ACC112 (cell line): Measurements from ENCODE around the gene LMF2.

Experiments
- H2AFZ ChIP-seq: fragments of 200-600 bp; sonication (generic); one replicate; pipeline ENCODE4 v1.6.0; 2017; ENCODE audit warnings: antibody characterized with exemption, low read length; ENCODE audit not compliant: unreplicated experiment
- H3K27ac ChIP-seq: fragments of 200-600 bp; sonication (generic); 2 replicates; pipeline ENCODE4 v1.5.1; 2014; ENCODE audit warnings: low read depth, mild to moderate bottlenecking, antibody characterized with exemption, low read length, moderate library complexity
- H3K27me3 ChIP-seq: fragments of 200-600 bp; sonication (generic); 2 replicates; pipeline ENCODE4 v1.6.1; 2014; ENCODE audit warnings: mild to moderate bottlenecking, antibody characterized with exemption, low read length, moderate library complexity, mixed read lengths; ENCODE audit not compliant: insufficient read depth
- H3K36me3 ChIP-seq: fragments of 200-600 bp; sonication (generic); 2 replicates; pipeline ENCODE4 v1.6.1; 2016; ENCODE audit warnings: mild to moderate bottlenecking, antibody characterized with exemption, low read length, moderate library complexity, mixed read lengths; ENCODE audit not compliant: insufficient read depth
- H3K4me1 ChIP-seq: fragments of 200-600 bp; sonication (generic); one replicate; pipeline ENCODE4 v1.6.1; 2016; ENCODE audit warnings: low read length, mixed read lengths; ENCODE audit not compliant: insufficient read depth, unreplicated experiment, control insufficient read depth
- H3K4me3 ChIP-seq: fragments of 200-600 bp; sonication (generic); 2 replicates; pipeline ENCODE4 v1.5.1; 2014; ENCODE audit warnings: mild to moderate bottlenecking, low read depth, low read length
- H3K79me2 ChIP-seq: fragments of 200-600 bp; sonication (generic); one replicate; pipeline ENCODE4 v1.6.0; 2016; ENCODE audit warnings: low read length; ENCODE audit not compliant: control insufficient read depth, unreplicated experiment, insufficient read depth

LMF2 gene

GRCh38 chr22:50485221-50486131 lies 22.0 kb downstream of the LMF2 start:
- Histone ChIP-seq H3K27ac (no peak overlapping the region), H3K79me2 (no peaks in the 10 kb centered on the region), H2AFZ (no peak overlapping the region), H3K36me3 (no peaks in the 10 kb centered on the region), H3K4me1 (no peaks in the 10 kb centered on the region), H3K4me3 (no peak overlapping the region), H3K27me3 (peaks cover 7% of the 10 kb centered on the region)

- Histone ChIP-seq H3K27me3 (peaks cover 7% of the 10 kb centered on the region), H3K79me2 (no peaks in the 10 kb centered on the region), H3K4me3 (no peak overlapping the region), H3K4me1 (no peaks in the 10 kb centered on the region), H3K27ac (no peak overlapping the region), H2AFZ (no peak overlapping the region), H3K36me3 (no peaks in the 10 kb centered on the region)
Measured at GRCh38 chr22:50483977-50484853, 23.3 kb downstream of the LMF2 start.

DNA sequence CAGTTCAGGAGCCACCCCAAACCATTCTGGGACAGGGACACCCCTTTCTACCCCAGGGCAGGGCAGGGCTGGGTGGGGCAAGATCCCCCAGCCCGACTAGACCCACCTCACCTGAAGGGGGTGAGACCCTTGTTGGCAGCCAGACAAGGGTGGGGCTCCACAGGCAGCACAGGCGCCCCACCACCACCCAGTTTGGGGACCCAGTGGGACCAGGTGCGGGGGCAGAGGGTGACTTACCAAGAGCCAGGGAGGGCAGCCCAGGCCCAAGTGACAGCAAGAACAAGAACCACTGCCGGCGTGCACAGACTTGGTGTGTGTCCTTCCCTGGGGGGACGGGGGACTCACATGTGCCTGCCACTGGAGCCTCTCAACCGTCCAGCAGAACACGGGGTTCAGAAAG lies 23.9 kb downstream of the LMF2 start:
- H3K27ac ChIP-seq: no peak overlapping the region
- H3K79me2 ChIP-seq: no peaks in the 10 kb centered on the region
- no peaks in the 10 kb centered on the region for H3K36me3 ChIP-seq
- no peak overlapping the region for H3K4me3 ChIP-seq
- H2AFZ ChIP-seq: no peak overlapping the region
- H3K27me3 ChIP-seq: peaks cover 7% of the 10 kb centered on the region
- no peaks in the 10 kb centered on the region for H3K4me1 ChIP-seq

DNA sequence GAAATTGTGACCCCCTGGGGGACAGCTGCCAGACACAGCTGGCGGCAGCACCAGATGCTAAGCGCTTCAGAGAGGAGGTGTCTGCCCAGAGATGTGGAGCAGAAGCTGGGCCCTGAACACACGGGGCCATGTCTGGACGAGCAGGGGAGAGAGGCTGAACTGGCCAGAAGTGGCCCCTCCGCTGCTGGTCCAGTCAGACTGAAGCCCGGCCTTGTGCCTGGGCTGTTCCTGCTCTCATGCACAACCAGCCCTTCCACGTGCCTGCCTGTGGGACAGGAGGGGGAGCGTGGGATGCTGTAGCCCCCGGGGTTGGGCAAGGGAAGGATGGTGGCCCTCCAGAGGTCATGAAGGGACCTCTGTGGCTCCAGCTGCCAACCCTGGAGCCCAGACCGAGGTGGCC lies 24.4 kb downstream of the LMF2 start:
- Histone ChIP-seq H3K79me2 (no peaks in the 10 kb centered on the region), H2AFZ (no peak overlapping the region), H3K27me3 (peaks cover 7% of the 10 kb centered on the region), H3K4me3 (no peak overlapping the region), H3K4me1 (no peaks in the 10 kb centered on the region), H3K36me3 (no peaks in the 10 kb centered on the region), H3K27ac (no peak overlapping the region)

- Histone ChIP-seq H3K36me3 (no peaks in the 10 kb centered on the region), H3K4me1 (no peaks in the 10 kb centered on the region), H3K27ac (no peak overlapping the region), H3K79me2 (no peaks in the 10 kb centered on the region), H3K27me3 (peaks cover 7% of the 10 kb centered on the region), H3K4me3 (peak overlapping the region; percentile 68), H2AFZ (no peak overlapping the region)
Measured at GRCh38 chr22:50482107-50483074, 25.1 kb downstream of the LMF2 start.

DNA sequence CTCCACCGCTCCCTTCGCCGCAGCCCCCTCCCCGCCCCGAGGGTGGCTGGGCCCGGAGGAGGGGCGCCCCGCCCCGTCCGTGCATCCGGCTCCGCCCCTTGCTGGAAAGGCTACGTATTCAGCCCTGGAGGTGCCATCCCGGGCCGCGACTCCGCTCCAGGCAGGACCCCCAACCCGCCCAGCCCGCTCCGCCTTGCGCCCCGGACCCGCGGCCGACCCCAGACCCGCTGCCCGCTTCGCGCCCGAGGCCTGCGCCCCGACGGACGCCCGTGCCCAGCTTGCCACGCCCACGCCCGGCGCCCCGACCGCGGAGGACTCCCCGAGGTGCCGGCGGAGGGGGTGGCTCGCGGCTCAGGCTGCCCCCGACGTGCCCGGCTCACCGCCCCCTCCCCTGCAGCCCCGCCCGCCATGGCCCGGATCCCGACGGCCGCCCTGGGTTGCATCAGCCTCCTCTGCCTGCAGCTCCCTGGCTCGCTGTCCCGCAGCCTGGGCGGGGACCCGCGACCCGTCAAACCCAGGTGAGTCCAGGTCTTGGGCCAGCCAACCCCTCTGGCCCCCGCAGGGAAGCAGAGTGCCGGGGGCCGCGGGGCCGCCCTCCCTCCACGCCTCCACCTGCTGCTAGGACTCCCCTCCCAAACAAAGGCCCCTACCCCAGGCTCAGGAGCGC lies 25.9 kb downstream of the LMF2 start, which contains the start of gene ADM2:
ADM2 (plus strand) TSS at position 104 of the 667 bp plus-strand sequence; CDS start at position 409, 305 bp downstream.
- no peaks in the 10 kb centered on the region for H3K79me2 ChIP-seq
- H3K27me3 ChIP-seq: peaks cover 7% of the 10 kb centered on the region
- H3K36me3 ChIP-seq: no peaks in the 10 kb centered on the region
- H3K4me1 ChIP-seq: no peaks in the 10 kb centered on the region
- no peak within 1 kb of the TSS for H3K27ac ChIP-seq
- H3K4me3 ChIP-seq: peak within 1 kb of the TSS; percentile 68
- no peak within 1 kb of the TSS for H2AFZ ChIP-seq

DNA sequence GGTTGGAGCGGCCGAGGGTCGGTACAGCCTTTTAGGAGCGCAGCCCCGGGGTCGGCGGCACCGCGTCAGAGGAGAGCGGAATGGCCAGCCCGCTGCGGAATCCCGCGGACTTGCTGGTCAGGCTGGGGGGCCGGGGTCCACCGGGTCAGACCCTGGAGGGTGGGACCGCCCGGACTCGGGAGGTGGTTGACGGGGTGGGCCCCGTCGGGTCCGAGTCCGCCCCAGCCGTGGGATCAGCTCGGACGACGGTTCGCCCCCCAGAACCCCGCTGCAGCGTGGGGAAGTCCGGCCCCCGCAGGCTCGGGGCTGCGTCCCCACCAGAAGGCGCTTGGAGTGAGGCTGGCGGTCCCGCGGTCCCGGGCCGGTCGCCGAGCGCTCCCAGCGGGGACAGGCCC lies 26.5 kb downstream of the LMF2 start:
- Histone ChIP-seq H3K27ac (no peak overlapping the region), H3K4me3 (peak overlapping the region; percentile 68), H3K27me3 (peaks cover 7% of the 10 kb centered on the region), H3K79me2 (no peaks in the 10 kb centered on the region), H3K36me3 (no peaks in the 10 kb centered on the region), H3K4me1 (no peaks in the 10 kb centered on the region), H2AFZ (no peak overlapping the region)

DNA sequence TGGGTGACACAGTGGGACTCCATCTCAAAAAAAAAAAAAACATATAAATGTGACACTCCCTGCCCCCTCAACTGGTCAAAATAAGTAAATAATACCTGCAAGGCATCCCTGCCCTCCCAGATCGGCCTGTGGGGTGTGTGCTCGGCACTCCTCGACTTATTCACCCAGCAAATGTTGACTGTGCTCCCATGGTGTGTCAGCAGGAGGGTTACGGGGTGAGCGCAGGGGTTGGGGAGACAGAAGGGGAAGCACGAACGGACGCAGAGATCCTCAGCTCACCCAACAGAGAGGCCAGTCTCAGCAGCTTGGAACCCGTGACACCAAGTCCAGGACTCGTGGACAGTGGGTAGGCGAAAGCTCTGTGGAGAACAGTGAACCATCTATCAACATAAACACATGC lies 27.8 kb downstream of the LMF2 start:
- Histone ChIP-seq H3K36me3 (no peaks in the 10 kb centered on the region), H3K27me3 (peaks cover 7% of the 10 kb centered on the region), H3K4me3 (no peak overlapping the region), H3K4me1 (peaks cover 4% of the 10 kb centered on the region), H3K27ac (no peak overlapping the region), H2AFZ (no peak overlapping the region), H3K79me2 (no peaks in the 10 kb centered on the region)

- peaks cover 7% of the 10 kb centered on the region for H3K27me3 ChIP-seq
- H3K4me3 ChIP-seq: no peak overlapping the region
- peaks cover 13% of the 10 kb centered on the region for H3K79me2 ChIP-seq
- H3K4me1 ChIP-seq: peaks cover 10% of the 10 kb centered on the region
- H3K36me3 ChIP-seq: no peaks in the 10 kb centered on the region
- H2AFZ ChIP-seq: no peak overlapping the region
- H3K27ac ChIP-seq: no peak overlapping the region
Measured at GRCh38 chr22:50477923-50478322, 29.6 kb downstream of the LMF2 start.
